NCI-H146 treated with DMSO at 0.1 percent for 48 hours (cell line): Measurements from ENCODE around the gene LANCL2.

Experiments
- DNase-seq: peaks from one replicate; lab custom pipeline; 2025; ENCODE audit not compliant: unreplicated experiment; lab: John Stamatoyannopoulos, UW

Gene LANCL2

DNA sequence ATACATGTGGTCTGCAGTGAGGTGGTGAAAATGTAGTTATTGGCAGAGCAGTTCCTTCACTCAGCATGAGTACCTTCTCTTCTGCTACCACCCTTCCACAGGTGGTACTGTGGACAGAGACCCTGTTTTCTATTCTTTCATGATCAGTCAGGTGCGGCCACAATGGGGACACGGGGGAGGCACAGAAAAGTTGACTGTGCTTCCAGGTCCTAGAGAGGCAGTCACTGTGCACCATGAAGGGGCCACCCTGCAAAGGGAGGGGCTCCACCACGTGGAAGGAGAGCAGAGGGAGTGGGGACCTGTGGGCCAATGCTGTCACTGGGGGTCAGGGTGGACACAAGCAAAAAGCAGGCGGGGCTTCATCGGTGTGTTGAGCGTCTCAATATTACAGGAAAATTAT, 3.6 kb upstream of the LANCL2 start:
- DNase-seq = no peak

DNA sequence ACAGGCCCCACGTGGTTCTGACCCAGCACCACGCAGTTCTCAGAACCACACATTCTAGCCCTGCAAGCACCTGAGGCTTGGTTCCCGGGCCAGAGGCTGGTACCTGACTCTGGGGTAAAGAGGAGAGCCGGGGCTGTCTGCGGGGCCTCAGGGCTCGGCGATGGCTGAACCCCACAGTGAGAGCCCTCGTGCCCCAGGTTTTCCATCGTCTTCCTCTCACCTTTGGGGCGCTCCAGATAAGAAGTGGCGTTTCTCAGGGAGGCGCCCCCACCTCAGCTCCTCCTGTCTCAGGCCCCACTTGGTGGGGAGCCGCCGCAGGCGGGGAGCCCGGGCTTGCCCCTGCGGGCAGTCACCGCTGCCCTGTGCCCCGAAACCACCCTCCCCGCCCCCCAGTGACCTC, 2.2 kb upstream of the LANCL2 start:
- no peak for DNase-seq

DNA sequence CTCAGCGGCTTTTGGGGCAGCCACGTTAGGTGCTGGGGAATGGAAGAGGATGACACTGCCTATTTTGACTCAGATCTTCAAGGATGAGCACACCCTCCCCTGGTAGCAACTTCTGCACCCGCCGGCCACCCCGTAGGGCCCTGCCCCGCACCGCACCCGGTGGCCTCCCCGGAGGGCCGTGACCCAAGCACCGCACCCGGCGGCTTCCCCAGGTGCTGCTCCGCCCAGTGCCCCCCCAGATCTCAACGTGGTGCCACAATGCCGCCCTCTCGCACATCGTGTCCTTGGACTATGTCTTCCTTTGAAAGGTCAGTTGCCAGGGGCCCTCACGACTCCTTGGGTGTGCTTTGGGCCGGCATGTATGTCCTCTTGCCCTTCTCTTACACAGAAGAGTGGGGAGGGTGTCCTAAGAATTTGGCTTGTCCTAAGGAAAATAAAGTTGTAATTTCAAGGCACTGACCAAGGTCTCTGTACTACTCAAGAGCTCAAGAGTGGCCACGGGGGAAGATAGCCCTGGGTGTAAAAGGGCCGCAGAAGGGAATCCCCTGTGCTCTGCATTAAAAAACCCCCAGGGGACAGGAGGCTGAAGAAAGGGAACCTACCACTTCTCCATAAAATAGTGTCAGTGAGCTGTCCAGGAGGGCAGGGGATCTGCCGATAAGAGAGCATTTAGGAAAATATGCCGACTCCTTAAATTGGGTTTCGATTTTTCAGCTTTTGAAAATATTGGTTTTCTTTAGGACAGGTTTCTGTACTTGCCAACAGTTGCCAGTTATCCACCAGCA, 1.6 kb upstream of the LANCL2 start:
- no peak for DNase-seq

DNA sequence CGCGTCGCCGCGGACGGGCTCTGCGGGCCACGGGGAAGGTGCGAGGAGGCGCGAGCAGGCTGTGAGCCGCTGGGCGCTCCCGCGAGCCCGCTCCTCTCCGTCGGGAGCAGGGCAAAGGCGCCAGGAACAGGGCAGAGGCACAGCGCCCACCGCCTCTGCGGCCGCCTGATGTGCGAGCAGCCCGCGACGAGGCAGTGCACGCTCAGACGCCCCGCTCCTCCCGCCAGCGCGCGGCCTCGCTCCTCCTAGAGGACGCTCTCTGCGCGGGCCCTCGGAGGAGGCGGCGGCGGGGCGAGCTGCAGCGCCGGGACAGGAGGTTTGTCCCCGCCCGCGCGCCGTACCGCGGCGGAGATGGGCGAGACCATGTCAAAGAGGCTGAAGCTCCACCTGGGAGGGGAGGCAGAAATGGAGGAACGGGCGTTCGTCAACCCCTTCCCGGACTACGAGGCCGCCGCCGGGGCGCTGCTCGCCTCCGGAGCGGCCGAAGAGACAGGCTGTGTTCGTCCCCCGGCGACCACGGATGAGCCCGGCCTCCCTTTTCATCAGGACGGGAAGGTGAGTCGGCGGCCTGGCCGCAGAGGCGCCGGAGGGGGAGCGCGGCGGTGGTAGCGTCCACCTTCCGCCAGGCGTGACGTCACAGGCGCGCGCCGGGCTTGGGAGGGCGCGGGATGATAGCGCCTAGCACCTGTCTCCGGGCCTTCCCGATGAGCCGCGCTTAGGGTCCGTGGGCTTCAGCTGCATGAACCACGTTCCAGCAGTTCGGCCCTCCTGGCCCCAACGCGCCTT, 731 bp downstream of the LANCL2 start:
- peak; percentile 71 for DNase-seq

DNA sequence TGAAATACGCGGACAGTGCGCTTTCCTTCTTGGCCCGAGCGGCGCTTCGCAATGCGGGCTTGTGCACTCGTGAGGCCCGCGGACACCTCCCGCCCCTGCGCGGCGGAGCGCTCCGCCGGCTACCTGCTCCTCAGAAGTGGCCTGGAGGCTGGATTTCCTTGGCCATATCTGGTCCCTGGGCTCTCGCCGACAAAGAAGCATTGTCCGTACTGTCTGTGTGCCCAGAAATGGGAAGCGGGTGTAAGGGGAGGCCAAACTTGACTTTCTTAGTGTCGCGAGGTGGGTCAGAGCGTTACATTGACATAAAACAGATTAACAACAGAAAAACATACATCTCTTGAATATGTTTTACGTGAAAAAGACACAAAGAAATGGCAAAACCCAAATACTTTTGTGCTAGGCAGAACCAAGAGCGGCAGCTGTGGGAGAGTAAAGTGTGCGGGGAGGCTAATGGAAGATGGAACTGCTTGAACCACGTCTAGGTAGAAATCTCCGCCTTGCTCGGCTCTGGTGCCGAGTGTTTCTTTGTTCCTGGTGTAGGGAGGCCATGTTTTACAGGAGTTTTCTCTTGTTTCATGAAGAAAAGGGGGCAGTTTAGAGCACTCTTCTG, 1.4 kb downstream of the LANCL2 start:
- DNase-seq = peak; percentile 31

DNA sequence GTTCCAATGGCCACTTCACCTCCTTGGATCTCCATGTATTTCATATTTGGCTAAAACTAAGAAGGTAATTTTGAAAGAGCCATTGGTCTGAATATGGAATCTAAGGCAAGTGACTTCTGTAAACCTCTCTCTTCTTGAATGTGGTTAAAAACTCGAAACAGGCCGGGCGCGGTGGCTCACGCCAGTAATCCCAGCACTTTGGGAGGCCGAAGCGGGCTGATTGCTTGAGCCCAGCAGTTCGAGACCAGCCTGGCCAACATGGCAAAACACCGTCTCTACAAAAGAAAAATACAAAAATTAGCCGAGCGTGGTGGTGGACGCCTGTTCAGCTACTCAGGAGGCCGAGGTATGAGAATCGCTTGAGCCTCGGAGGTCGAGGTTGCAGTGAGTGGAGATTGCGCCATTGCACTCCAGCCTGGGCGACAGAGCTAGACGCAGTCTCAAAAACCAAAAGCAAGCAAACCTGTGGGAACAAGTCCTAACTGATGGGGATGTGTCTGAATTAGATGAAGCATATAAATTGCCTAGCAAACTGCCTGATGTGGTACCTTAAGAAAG, 2.2 kb downstream of the LANCL2 start:
- DNase-seq = no peak

DNA sequence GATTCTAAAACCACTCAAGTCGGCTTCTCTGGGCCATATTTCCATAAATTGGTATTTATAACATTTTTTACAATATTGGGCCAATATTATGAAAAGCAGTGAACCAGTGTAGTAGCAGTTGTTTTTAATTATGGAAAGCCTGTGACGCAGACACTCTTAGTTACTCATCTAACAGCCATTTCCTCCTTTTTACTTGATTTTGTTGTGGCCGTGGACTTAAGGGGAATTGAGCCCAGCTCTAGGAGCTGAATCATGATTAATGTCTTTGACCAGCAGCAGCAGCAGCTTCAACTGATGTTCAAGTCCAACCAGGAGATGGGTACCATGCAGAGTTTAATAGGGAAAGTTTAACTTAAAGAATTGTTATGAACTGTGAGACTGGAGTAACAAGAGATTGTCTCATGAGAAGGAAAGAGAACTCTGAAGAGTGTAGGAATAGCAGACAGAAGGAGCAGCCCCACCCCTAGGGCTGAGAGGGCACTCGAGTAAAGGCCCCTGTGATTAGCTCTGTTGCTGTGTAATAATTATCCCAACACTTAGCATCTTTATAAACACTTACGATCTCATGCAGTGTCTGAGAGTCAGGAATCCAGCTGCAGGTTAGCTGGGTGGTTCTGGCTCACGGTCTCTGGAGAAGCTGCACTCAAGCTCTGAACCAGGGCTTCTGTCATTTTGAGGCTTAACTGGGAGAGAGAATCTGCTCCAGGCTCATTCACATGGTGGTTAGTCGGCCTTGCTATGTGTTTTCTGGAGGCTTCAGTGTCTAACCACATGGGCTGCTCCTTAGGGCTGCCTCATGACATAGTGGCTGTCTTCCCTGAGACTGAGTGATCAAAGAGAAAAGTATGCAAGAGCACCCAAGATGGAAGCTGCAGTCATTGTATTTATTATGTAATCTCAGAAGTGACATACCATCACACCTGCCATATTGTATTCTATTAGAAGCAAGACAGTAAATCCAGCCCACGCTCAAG, 4.6 kb downstream of the LANCL2 start:
- DNase-seq = no peak

DNA sequence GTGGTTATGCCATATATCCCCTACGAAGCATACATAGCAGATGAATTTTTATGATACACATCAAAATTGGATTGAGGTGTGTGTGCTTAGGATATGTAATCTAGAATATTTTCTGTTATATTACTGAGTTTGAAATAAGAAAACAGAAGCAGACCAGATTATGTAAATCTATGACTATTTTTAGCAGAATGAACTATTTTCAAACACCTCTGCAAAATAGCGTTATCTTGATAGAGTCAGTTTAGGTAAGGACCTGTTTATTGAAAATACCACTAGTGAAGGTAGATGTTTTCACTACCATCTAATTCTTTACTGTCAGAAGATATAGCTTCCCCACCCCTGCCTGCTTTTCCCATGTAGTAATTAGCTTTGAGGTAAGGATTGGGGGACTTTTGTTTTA, 9.1 kb downstream of the LANCL2 start:
- DNase-seq = no peak

DNA sequence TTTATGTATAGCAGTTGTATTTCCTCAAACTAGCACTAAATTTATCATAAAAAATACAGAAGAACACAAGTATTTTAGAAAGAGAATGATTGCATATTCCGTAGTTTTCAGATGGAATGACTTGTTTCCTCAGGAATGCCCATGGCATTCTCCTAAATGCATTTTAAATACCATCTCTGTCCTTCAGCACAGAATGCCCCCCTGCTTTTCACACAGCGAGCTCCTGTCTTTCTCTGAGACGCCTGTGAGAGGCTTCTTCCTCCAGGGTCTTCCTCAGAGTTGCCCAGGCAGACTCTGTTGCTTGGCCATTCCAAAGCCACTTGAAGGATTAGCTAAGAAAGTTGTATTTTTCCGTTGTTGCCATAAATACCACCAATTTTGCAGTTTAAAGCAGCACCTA, 10.1 kb downstream of the LANCL2 start:
- no peak for DNase-seq

DNA sequence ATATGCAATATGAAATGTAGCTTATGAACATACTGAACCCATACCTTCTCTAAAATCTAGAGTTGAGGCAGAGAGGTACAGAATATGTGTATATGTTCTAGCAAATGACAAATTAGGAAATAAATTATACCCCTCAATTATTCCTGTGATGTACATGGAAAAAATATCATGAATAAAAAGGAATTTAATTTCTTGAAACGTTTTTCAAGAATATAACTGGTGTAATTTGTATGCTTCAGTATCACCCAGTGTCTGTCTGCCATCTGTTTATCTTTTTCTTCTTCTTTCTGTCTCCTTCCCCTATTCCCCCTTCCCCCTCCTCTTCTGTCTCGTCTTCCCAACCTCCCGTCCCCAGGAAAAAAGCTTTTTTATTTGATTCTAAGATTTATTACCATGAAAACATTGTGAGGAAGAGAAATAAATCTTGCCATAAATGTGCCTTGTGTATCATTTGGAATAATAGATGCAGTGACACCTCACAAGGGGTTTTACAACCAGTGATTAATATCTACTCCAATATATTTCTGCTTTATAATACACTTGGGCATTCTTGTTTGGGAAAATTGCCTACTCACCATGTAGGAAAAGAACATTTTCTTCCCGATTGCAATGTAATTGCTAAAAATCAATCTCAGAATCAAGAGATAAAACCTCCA, 12.2 kb downstream of the LANCL2 start:
- no peak for DNase-seq

DNA sequence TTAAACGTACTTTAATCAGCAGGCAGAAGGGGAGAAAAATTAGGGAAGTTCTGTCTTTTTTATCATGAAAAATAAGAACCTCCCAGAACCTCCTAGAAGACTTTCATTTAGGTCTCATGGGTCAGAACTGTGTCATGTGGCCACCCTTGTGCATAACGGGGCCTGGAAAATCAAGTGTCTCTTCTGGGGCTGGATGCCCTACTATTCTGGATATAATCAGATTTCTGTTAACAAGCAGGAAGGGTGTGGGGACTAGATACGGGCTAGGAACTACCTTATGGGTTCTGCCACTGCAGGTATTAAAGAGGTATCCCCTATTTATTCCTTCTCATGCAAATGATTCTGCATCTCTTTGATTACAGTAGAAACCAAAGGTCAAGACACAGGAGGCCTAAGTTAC, 14.1 kb downstream of the LANCL2 start:
- no peak for DNase-seq

DNA sequence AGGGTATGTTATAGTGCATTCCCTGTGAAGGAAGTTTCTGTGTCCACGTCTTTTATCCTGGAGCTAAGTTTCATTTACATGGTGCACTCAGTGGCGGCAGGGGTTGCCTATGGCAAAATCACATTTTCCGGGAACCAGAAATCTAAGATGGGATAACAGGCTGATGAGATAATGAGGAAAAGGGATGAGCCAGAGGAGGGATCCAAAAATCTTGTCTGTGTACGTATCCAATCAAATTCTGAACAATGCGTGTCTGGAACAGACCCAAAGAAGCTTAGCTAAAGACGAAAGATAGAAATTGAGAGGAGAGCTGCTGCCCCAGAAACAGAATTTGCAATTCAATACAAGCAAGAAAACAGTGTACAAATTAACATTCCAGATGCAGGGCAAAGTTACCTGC, 16.1 kb downstream of the LANCL2 start:
- no peak for DNase-seq

DNA sequence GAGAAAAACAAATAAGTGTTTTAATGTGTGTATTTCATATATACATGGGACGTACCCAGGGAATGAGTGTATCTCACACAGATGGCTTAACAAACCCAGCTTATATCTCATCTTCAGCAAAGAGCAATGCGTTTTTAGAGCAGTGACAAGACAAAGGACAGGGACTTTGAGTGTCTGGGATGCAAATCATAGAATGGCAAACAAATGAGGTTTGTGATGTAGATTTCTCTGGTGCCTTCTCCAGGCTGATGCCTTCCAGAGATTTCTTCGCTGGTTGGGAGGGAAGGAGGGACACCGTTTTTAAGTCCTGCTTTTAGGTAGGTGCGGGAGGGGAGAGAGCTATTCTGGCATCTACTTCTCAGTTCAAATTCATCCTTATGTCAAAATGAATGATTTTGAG, 16.6 kb downstream of the LANCL2 start:
- no peak for DNase-seq

DNA sequence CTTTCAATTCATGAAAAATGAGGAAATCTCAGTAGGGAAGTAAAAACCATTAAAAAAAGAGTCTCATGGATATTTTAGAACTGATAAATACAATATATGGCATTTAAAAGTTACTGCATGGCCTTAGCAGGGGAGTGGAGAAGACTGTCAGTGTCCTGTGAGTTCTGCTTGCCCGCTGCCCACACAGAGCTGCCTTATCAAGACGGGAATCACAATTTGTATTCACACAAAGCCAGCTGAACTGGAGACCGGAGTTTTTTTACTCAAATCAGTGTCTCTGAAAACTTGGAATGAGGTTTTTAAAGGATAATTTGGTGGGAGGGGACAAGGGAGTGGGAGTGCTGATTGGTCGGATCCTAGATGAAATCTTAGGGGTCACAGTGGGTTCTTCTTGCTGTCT, 17.1 kb downstream of the LANCL2 start:
- DNase-seq = no peak

DNA sequence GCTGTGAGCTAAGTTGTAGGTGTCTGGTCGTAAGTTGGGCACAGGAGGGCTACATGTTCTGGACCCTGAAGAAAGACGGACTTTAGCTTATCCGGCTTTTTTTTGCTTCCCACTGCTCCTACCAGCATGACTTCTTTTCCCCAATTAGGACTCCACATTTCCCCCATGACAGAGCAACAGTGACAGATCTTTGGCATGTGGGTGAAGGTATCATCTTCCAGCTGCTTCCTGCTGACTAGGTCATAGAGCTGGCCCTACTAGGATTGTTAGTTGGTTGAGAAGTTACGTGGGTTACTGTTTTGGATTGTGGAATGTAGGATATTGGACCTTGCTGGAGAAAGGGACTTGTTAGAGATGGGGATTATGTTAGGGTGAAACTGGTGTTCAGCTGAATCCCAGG, 21.4 kb downstream of the LANCL2 start:
- DNase-seq = no peak

DNA sequence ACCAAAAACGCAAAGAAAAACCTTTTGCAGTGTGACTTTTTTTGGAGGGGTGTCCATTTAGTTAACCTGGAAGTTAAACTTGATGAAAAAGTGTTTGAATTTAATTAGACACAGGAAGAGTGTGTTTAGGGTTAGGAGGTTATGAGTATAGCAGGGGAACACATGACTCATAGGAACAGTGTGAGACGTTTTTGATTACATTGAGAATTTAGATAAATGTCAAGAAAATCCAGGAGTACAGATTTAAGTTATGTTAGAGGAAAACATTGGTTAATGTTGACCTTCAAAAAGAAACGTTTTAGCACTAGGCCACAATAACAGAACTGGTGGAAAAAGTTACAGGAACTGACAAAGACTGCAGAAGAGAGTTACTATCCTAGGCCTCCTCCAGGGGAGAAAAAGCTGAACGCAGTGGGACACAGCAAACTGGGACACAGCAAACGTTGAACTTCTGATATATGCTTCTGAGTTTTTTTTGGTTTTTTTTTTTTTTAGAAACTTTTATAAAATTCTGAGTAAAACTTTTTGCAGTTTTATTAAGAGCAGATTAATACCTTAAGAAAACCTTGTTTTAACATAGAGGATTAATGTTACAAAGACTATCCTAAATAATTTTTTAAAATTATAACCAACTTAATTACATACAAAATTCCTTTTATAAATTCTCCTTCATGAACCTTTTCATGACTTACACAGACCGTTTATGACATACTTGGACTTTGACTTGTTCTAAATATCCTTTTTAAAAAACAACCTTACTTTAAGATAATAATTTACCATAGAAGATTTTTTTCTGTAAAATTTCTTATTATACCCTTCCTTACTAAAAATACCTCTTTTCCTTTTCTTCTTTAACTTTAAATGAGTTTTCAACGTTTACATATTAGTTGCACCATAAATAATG, 22.2 kb downstream of the LANCL2 start:
- DNase-seq = no peak

DNA sequence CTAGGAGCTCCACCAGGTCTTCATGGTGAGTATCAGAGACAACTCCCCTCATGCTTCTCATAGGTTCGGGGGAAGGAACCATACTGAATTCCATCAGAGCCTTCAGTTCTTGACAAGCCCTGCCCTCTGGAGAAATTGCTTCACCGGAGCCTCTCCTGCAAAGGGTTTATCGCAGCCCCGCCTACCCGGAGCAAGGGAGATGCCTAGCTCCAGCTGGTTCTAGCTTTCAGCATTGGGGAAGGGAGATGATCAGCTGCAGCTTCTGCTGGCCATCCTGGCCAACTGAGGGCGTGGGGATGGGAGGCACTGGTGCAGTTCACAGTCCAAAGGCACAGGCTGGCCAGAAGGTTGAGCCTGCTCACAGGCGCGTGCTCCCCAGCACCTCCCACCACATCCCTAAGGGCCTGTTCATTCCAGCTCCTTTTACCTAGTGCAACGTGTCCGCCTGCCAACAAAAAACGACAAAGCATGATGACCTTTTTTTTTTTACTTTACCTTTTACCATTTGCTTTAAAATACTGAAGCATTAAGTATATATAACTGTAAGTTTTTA, 31.2 kb downstream of the LANCL2 start:
- DNase-seq = no peak

DNA sequence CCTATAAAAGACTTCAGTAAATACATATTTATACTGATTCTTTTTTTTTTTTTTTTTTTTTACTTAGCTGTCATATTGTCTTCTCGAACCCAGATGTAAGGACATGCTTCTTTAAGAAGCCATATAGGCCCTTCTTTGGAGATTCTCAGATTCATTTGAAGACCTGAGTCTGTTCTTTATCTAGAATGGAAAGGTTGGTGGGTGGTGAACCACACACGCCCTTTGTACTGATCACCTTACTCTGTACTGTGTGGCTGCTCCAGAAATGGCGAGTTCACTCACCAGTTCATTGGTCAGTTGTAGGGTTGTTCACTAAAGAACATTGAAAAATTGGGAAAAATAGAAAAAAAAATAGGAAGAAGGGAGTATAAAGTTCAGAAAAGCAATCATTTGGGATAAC, 32.5 kb downstream of the LANCL2 start:
- DNase-seq = no peak

DNA sequence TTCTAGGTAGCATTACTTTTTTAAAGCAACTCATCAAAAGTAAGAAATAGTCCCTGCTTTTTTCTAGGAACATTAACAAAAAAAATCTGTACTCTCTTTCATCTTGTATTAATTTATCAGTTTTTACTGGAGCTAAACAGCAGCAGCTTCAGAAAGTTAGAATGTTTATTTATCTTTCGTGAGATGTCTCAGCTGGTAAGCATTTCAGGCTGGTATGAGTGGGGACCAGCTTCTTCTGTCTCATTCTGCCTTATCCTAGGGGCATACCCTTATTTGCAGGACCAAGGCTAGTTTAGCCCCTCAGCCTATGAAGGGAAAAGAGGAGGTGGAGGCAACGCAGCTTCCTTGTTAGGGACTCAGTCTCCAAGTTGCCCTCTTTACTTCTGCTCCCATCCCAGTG, 35.1 kb downstream of the LANCL2 start:
- no peak for DNase-seq
